Omental fat pad (tissue), 4 donors: ENCODE results near the gene RPS14. TPM values are rescaled to one million over a fixed set of nuclear protein-coding genes. Genes with fewer than 3 reads are reported as not detected.

ENCODE experiments used
- ATAC-seq: fragments of 150-250 bp; one replicate; pipeline ENCODE4 v1.9.1; 2016; ENCODE audit warnings: mild to moderate bottlenecking, moderate library complexity; ENCODE audit not compliant: low FRiP score
- DNase-seq: peaks from one replicate; pipeline ENCODE4 v3.0.0-alpha.2; 2019; ENCODE audit warnings: low spot score
- total RNA-seq, 4 donors: library from RNA; depleted of rRNA; stranded (reverse); fragments of >200 nt; gene quantifications; one replicate each; pipeline ENCODE4 v1.1.0, GENCODE V29; 2016
- TF ChIP-seq, protein P1 (sequence below), 3 donors: fragments of 450-650 bp; IDR thresholded peaks; one replicate each; pipeline ENCODE4 v1.5.1; 2016 to 2017; ENCODE audit warnings: antibody characterized with exemption in 3 of 3, mild to moderate bottlenecking in 3 of 3, moderate library complexity in 2 of 3

The RPS14 gene
- total RNA-seq, 4 donors from 2014 or later = 2,241 to 3,327 (median 3,027) TPM

DNA sequence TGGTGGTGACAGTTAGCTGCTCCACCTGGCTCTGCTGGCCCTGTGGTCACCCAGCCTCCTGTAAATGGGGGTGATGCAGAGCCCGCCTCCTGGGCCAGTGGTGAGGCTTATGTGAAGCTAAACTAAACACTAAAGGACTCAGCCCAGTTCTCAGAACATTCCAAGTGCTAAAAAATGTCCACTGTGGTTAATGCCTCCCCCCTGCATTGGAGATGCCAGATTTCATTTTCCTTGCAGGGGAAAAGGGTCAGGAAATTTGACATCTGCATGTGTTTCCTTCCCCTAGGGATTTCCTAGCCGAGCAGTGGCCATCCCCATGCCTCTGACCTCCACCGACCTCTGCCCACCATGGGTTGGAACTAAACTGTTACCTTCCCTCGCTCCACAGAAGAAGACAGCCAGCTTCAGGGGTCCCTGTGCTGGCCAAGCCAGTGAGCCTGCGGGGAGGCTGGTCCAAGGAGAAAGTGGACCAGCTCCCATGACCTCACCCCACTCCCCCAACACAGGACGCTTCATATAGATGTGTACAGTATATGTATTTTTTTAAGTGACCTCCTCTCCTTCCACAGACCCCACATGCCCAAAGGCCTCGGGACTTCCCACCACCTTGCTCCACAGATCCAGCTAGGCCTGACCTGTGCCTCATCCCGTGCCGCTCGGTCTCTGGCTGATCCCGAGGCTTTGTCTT, 49.9 kb downstream of the RPS14 start:
- DNase-seq (no peak), ATAC-seq (no peak)
- TF ChIP-seq, protein P1, sequence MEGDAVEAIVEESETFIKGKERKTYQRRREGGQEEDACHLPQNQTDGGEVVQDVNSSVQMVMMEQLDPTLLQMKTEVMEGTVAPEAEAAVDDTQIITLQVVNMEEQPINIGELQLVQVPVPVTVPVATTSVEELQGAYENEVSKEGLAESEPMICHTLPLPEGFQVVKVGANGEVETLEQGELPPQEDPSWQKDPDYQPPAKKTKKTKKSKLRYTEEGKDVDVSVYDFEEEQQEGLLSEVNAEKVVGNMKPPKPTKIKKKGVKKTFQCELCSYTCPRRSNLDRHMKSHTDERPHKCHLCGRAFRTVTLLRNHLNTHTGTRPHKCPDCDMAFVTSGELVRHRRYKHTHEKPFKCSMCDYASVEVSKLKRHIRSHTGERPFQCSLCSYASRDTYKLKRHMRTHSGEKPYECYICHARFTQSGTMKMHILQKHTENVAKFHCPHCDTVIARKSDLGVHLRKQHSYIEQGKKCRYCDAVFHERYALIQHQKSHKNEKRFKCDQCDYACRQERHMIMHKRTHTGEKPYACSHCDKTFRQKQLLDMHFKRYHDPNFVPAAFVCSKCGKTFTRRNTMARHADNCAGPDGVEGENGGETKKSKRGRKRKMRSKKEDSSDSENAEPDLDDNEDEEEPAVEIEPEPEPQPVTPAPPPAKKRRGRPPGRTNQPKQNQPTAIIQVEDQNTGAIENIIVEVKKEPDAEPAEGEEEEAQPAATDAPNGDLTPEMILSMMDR (IDR thresholded peaks at IDR 0.05) = no peak

DNA sequence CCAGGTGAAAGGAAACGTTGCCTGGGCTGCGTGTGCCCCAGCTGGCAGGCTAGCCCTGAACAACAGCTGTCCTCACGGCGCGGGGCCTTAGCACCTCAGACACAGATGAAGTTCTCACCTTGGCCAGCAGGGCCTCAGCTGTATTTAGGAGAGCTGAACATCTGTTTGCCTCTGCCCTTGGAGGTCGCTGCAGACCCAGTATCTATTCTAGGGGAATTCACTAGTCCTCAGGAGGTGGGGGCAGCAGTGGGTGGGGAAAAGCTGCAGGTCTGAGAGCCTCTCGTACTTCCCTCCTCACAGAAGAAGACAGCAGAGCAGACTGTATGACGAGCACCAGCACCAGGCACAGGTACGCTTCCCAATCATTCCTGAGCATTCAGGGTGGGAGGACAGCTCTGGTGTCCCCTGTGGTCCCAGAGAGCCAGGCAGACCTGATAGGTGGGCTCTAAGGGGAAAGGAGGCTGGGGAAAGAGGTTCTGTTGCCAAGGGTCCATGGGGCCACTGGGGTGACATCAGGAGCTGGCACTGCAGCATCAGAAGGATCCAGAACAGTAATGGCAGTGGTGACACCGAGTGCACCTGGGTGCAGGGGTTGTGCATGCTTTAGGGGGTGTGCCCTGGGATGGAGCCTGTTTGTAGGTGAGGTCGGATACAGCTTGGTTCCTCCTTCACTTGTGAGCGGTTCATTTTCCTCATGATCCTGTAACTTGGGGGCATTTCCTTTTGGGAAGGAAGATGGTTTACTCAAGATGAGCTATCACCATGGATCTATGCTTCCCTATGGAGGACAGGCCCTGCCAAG, 50.6 kb downstream of the RPS14 start:
- DNase-seq = no peak
- ATAC-seq = no peak
- TF ChIP-seq, protein P1 (IDR thresholded peaks at IDR 0.05) = no peak

DNA sequence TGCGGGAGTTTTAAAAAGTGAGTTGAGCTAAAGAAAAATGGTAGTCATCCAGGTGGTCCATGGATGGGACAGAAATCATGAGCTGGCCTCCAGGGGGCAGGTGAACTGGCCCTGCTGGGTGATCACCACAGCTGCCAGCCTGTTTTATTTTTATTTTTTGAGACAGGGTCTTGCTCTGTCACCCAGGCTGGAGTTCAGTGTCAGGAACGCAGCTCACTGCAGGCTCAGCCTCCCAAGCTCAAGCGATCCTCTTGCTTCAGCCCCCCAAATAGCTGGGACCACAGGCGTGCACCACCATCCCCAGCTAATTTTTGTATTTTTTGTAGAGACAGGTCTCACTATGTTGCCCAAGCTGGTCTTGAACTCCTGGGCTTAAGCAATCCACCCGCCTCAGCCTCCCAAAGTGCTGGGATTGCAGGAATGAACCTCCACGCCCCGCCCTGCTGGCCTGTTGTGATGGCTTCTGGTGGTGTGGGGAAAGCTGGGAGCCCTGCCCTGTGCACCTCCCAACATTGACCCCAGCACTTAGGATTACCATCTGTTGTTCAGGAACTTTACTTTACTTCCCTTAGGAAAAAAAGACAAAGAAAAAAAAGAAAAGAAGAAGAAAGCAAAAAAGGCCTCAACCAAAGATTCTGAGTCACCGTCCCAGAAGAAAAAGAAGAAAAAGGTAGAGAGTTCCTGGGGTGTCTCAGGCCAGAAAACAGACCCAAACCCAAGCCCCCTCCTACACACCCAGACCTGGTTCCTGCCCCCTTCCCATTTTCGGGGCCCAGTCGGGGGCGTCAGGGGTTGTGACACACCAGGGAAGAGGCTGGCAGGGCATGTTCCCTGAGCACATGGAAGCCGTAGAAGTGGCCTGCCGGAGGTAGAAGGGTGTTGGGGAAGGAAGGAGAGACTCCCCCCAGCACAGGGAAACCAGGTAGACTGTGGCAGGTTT, 51.5 kb downstream of the RPS14 start:
- DNase-seq (no peak), ATAC-seq (no peak)
- TF ChIP-seq, protein P1 (IDR thresholded peaks at IDR 0.05) = no peak

DNA sequence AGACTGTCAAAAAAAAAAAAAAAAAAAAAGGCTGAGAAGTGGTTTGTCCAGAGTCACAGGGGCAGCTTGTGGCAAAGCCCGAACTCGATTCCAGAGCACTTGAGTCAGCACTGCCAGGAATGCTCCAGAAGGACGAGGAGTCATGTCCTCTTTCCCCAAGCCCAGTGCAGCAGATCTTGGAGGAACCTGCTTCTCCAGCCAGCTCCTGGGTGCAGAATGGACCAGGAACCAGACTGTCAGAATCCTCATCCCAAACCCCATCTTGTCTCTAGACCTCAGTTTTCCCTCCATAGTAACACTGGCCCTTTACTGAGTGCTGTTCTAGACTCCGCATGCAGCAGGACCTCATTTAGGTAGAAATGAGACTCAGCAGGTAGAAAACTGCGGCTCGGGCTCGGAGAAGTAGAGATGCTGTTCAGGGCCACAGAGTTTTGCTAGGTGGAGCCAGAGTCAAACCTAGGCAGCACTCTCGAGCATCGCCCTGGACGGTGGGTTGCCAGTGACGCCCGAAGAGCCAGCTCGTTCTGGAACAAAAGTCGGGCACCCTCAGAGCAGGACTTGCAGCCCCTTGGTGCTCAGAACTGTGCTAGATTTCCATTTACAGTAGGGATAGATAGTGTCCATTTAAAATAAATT, 52.3 kb downstream of the RPS14 start:
- ATAC-seq (no peak), DNase-seq (no peak)
- TF ChIP-seq, protein P1 (IDR thresholded peaks at IDR 0.05) = no peak

DNA sequence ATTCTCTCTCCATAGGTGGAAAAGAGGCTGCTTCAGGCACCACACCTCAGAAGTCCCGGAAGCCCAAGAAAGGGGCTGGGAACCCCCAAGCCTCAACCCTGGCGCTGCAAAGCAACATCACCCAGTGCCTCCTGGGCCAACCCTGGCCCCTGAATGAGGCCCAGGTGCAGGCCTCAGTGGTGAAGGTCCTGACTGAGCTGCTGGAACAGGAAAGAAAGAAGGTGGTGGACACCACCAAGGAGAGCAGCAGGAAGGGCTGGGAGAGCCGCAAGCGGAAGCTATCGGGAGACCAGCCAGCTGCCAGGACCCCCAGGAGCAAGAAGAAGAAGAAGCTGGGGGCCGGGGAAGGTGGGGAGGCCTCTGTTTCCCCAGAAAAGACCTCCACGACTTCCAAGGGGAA, 53.3 kb downstream of the RPS14 start:
- ATAC-seq = no peak
- DNase-seq = no peak
- TF ChIP-seq, protein P1 (IDR thresholded peaks at IDR 0.05) = no peak

DNA sequence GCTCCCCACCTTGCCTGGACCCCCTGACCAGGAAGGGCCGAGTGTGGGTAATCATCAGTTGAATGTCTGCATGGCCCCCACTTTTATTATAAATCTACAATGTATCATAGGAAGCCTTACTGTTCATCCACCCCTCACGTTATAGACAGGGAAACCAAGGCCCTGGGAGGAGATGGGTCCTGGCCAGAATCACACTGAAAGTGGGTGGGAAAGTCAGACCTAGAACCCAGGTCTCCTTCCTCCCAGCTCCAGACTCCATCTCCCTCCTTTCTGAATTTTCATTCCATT, 53.9 kb downstream of the RPS14 start:
- no peak for ATAC-seq
- DNase-seq = no peak

More for the DNA sequence above, 53.9 kb downstream of the RPS14 start:
- TF ChIP-seq, protein P1 (IDR thresholded peaks at IDR 0.05) = no peak
